Mammary epithelial cell (primary cell): ENCODE measurements around the gene ADAMTS1.

ENCODE experiments used
- CTCF ChIP-seq, 2 donors: IDR thresholded peaks in 1 of 2; conservative IDR thresholded peaks in 1 of 2; 2 replicates each; pipeline ENCODE4 v1.5.1; 2011 to 2012; ENCODE audit warnings: inconsistent platforms in 2 of 2, low read length in 2 of 2, mild to moderate bottlenecking in 2 of 2, control low read depth in 1 of 2, low read depth in 1 of 2; ENCODE audit not compliant: insufficient read depth in 1 of 2; ENCODE audit errors: extremely low read depth in 1 of 2
- EZH2 ChIP-seq: IDR thresholded peaks from 2 replicates; pipeline ENCODE4 v1.6.1; 2012; ENCODE audit warnings: low read length, inconsistent platforms, borderline replicate concordance

GRCh38 chr21:26826801-26827200, 18.4 kb downstream of the ADAMTS1 start:
- TF ChIP-seq CTCF (conservative IDR thresholded peaks at IDR 0.05 in 1 of 2, IDR thresholded peaks at IDR 0.05 in 1 of 2; ENCODE audit: extremely low read depth in 1 of 2, insufficient read depth in 1 of 2, low read depth in 1 of 2, low read length in 2 of 2) (no peak), EZH2 (no peak)
